Activated CD4-positive, alpha-beta T cell treated with anti-CD3 and anti-CD28 coated beads for 36 hours (primary cell): ENCODE data around the gene KLHL20. TPM values are rescaled to one million over a fixed set of nuclear protein-coding genes. Genes with fewer than 3 reads are reported as not detected.
"Not testable (repeated sequence)": the region's sequence is repeated elsewhere in the genome, so short reads cannot be mapped to it uniquely, and the experiment has no call there.

ENCODE experiments used
- ATAC-seq: fragments of 200-7000 bp; cut with Tn5 transposase; one replicate; pipeline ENCODE4 v1.10.0; 2021; ENCODE audit warnings: mild to moderate bottlenecking, moderate library complexity
- CTCF ChIA-PET: fragments of 350-600 bp; sonication (Branson Sonifier 250); formaldehyde crosslinking; loops from one replicate; lab custom pipeline; 2021; ENCODE audit warnings: antibody characterized with exemption; lab: Charles Lee
- POLR2A ChIA-PET: fragments of 350-600 bp; sonication (Branson Sonifier 250); formaldehyde crosslinking; loops from one replicate; lab custom pipeline; 2021; ENCODE audit warnings: antibody characterized with exemption, inconsistent platforms; lab: Charles Lee
- DNase-seq: peaks from one replicate; pipeline ENCODE4 v3.0.0-alpha.2; 2020
- H3K27ac Mint-ChIP-seq: one replicate; pipeline ENCODE4 v1.8.0; 2021; ENCODE audit warnings: mixed read lengths
- H3K27me3 Mint-ChIP-seq: one replicate; pipeline ENCODE4 v1.8.0; 2021; ENCODE audit warnings: mixed read lengths
- H3K36me3 Mint-ChIP-seq: one replicate; pipeline ENCODE4 v1.8.0; 2021; ENCODE audit warnings: low read depth, mixed read lengths
- H3K4me1 Mint-ChIP-seq: one replicate; pipeline ENCODE4 v1.8.0; 2021; ENCODE audit warnings: mixed read lengths
- H3K4me3 Mint-ChIP-seq: one replicate; pipeline ENCODE4 v1.8.0; 2021; ENCODE audit warnings: mild to moderate bottlenecking, moderate library complexity, mixed read lengths
- H3K9me3 Mint-ChIP-seq: one replicate; pipeline ENCODE4 v1.8.0; 2021; ENCODE audit warnings: low read depth, mixed read lengths
- intact Hi-C, 2 experiments: fragments of 100-400 bp; cut with DNase I in 1 of 2; cut with micrococcal nuclease in 1 of 2; formaldehyde crosslinking; loops; one replicate each; pipeline versions ENCODE4 v1.14.2 to v1.15.1; 2022 to 2024; cut with DNase I, micrococcal nuclease
- total RNA-seq, 2 experiments: library from RNA; stranded (reverse); gene quantifications; one replicate each; pipeline ENCODE4 v1.2.3, GENCODE V29; 2021

The KLHL20 gene
- total RNA-seq, 2 experiments from 2014 or later, result 11.1 to 14.1 TPM

DNA sequence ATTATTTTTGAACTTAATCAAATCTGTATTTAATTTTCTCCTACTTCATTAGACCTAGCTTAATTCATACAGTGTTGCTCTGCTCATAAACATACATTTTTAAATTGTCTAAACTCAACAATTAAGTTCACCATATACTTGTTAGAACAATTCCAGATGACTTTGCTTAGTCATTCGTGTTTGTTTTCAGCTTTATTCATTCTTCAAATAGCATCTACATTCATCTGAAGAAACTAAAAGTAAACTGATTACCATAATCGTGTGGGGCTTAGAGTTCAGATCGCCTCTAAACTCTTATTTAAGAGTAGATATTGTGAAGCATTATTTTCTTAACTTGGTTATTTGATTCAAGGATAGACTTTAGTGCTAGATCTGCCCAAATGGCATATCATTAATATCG, 34.4 kb downstream of the KLHL20 start:
- H3K27ac Mint-ChIP-seq, result no peak overlapping the region
- H3K4me3 Mint-ChIP-seq, result no peak overlapping the region
- intact Hi-C loops, result no loop called here
- H3K36me3 Mint-ChIP-seq, result peaks cover 33% of the 10 kb centered on the region
- ChIA-PET CTCF (interaction anchor here (0.5 kb wide), 1 partner anchor 228 kb away, joined by 3 read pairs; no protein-coding TSS in a partner anchor), POLR2A (no interaction called here)
- DNase-seq (no peak), ATAC-seq (no peak)
- no peaks in the 10 kb centered on the region for H3K9me3 Mint-ChIP-seq
- peaks cover 11% of the 10 kb centered on the region for H3K4me1 Mint-ChIP-seq
- no peaks in the 10 kb centered on the region for H3K27me3 Mint-ChIP-seq

DNA sequence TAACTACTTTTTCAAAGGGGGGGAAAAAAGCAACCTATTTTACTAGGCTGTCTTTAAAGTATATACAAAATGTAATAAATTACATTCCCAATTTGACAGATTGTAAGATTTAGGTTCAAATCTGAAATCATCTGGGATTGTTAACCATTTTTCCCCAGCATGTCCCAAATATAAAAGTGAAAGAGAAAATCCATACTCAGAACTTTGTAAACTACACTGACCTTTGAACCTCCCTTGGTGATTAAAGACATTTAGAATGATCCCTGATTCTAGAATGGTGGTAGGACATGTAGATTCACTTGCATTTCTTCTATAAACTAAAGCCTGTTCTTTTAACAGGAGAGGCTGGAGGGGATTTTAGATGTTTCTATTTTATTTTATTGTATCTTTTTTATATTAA, 39.0 kb downstream of the KLHL20 start:
- POLR2A ChIA-PET, result no interaction called here
- intact Hi-C loops, result no loop called here
- Mint-ChIP-seq H3K27ac (no peak overlapping the region), H3K9me3 (no peaks in the 10 kb centered on the region), H3K4me1 (no peaks in the 10 kb centered on the region), H3K4me3 (no peak overlapping the region), H3K27me3 (no peaks in the 10 kb centered on the region), H3K36me3 (peaks cover 60% of the 10 kb centered on the region)
- DNase-seq (no peak), ATAC-seq (no peak)
- CTCF ChIA-PET, result no interaction called here

- H3K27me3 Mint-ChIP-seq, result no peaks in the 10 kb centered on the region
- intact Hi-C loops, result no loop called here
- peaks cover 3% of the 10 kb centered on the region for H3K9me3 Mint-ChIP-seq
- DNase-seq (no peak), ATAC-seq (no peak)
- peaks cover 75% of the 10 kb centered on the region for H3K36me3 Mint-ChIP-seq
- H3K4me1 Mint-ChIP-seq, result peaks cover 2% of the 10 kb centered on the region
- no peak overlapping the region for H3K4me3 Mint-ChIP-seq
- ChIA-PET POLR2A (no interaction called here), CTCF (interaction anchor here (0.6 kb wide), 1 partner anchor 42 kb away, joined by 4 read pairs; no protein-coding TSS in a partner anchor)
- H3K27ac Mint-ChIP-seq, result no peak overlapping the region
Measured at GRCh38 chr1:173757666-173758065, 42.9 kb downstream of the KLHL20 start.

DNA sequence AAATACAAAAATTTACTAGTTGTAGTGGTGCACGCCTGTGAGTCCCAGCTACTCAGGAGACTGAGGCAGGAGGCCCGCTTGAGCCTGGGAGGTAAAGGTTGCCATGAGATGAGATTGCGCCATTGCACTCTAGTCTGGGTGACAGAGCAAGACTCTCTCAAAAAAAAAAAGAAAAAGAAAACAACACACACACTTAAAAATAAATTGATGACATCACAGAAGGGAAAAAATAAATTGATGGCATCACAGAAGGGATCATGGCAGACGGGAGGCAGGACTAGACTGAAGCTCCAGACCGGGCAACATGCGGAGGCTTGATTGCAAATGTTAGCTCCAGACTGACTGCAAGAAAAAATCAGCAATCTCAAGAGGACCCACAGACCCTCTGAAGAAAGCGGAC, 43.3 kb downstream of the KLHL20 start:
- peaks cover 6% of the 10 kb centered on the region for H3K9me3 Mint-ChIP-seq
- no peak overlapping the region for H3K4me3 Mint-ChIP-seq
- DNase-seq (no peak), ATAC-seq (no peak)
- no peaks in the 10 kb centered on the region for H3K27me3 Mint-ChIP-seq
- ChIA-PET CTCF (interaction anchor here (0.6 kb wide), 1 partner anchor 42 kb away, joined by 4 read pairs; no protein-coding TSS in a partner anchor), POLR2A (no interaction called here)
- intact Hi-C loops, result no loop called here
- peaks cover 2% of the 10 kb centered on the region for H3K4me1 Mint-ChIP-seq
- peaks cover 79% of the 10 kb centered on the region for H3K36me3 Mint-ChIP-seq
- peak overlapping the region; percentile 10 for H3K27ac Mint-ChIP-seq

- ChIA-PET POLR2A (no interaction called here), CTCF (no interaction called here)
- ATAC-seq, result no peak
- intact Hi-C loops, result no loop called here
- H3K9me3 Mint-ChIP-seq, result peaks cover 13% of the 10 kb centered on the region
- H3K4me3 Mint-ChIP-seq, result no peak overlapping the region
- peaks cover 81% of the 10 kb centered on the region for H3K36me3 Mint-ChIP-seq
- no peak for DNase-seq
- H3K27me3 Mint-ChIP-seq, result no peaks in the 10 kb centered on the region
- H3K4me1 Mint-ChIP-seq, result peaks cover 2% of the 10 kb centered on the region
- no peak overlapping the region for H3K27ac Mint-ChIP-seq
Measured at GRCh38 chr1:173758980-173759379, 44.2 kb downstream of the KLHL20 start.

GRCh38 chr1:173764331-173764730, 49.5 kb downstream of the KLHL20 start:
- Mint-ChIP-seq H3K9me3 (peaks cover 14% of the 10 kb centered on the region), H3K36me3 (peaks cover 56% of the 10 kb centered on the region)
- H3K4me1 Mint-ChIP-seq, H3K27me3 Mint-ChIP-seq, CTCF ChIA-PET, intact Hi-C loops, H3K27ac Mint-ChIP-seq, POLR2A ChIA-PET, ATAC-seq, H3K4me3 Mint-ChIP-seq, DNase-seq: not testable (repeated sequence)

DNA sequence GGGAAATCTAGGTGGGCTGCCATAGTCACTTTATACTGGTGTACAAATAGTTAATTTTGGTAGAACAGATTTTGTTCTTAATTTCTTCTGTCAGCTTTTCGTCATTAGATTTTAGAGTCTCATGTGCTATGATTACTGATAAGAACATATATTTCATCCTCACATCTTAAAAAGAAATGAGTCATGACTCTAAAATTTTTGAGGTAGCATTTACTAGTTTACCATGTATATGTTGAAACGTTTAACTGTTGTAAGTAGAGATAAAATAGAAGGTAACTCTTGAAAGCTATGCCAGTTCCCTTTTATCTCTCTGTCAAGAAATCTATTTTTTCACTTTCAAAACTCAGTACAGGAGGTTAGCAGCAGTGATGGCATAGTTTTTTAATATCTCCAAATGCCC, 53.4 kb downstream of the KLHL20 start:
- DNase-seq, result no peak
- POLR2A ChIA-PET, result interaction anchor here (0.6 kb wide), 1 partner anchor 1979 kb away, joined by 3 read pairs; no protein-coding TSS in a partner anchor
- Mint-ChIP-seq H3K9me3 (peaks cover 7% of the 10 kb centered on the region), H3K36me3 (peaks cover 29% of the 10 kb centered on the region), H3K27ac (no peak overlapping the region), H3K4me3 (no peak overlapping the region), H3K27me3 (no peaks in the 10 kb centered on the region), H3K4me1 (peaks cover 11% of the 10 kb centered on the region)
- CTCF ChIA-PET, result no interaction called here
- ATAC-seq, result no peak
- intact Hi-C loops, result no loop called here

DNA sequence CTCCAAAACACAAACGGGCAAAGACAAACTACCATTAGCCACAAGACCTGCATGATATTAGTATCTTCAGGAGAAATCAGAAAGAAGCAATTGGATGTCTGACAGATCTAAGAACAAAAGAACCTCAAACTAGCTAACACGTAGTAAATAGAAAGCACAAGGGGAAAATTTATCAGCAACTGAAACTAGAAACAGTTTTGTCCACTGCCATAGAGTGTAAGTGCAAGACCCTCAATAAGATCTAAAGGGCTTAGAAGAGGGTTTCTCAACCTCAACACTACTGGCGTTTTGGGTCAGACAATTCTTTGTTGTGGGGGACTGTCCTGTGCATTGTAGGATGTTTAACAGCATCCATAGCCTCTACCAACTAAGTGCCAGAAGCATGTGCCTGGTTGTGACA, 54.0 kb downstream of the KLHL20 start:
- intact Hi-C loops, result no loop called here
- H3K36me3 Mint-ChIP-seq, result peaks cover 23% of the 10 kb centered on the region
- ChIA-PET POLR2A (no interaction called here), CTCF (interaction anchor here (0.6 kb wide), 1 partner anchor 125 kb away, joined by 3 read pairs; no protein-coding TSS in a partner anchor)
- DNase-seq, result no peak
- peaks cover 11% of the 10 kb centered on the region for H3K4me1 Mint-ChIP-seq
- peak; percentile 19 for ATAC-seq
- H3K27ac Mint-ChIP-seq, result peak overlapping the region; percentile 55
- H3K9me3 Mint-ChIP-seq, result peaks cover 3% of the 10 kb centered on the region
- H3K27me3 Mint-ChIP-seq, result no peaks in the 10 kb centered on the region
- no peak overlapping the region for H3K4me3 Mint-ChIP-seq

DNA sequence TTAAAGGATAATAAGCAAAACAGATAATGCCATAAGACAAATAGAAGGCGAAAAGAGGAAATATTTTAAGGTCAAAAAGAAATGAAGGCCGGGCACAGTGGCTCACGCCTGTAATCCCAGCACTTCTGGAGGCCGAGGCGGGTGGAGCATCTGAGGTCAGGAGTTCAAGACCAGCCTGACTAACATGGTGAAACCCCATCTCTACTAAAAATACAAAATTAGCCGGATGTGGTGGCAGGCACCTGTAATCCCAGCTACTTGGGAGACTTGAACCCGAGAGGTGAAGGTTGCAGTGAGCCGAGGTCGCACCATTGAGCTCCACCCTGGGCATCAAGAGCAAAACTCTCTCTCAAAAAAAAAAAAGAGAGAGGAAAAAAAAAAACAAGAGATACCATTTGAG, 55.5 kb downstream of the KLHL20 start:
- POLR2A ChIA-PET, H3K27me3 Mint-ChIP-seq, H3K4me3 Mint-ChIP-seq, CTCF ChIA-PET, H3K9me3 Mint-ChIP-seq, intact Hi-C loops: not testable (repeated sequence)
- H3K4me1 Mint-ChIP-seq, result peaks cover 11% of the 10 kb centered on the region
- H3K27ac Mint-ChIP-seq, result peak overlapping the region; percentile 56
- ATAC-seq (peak; percentile 42), DNase-seq (peak; percentile 34)
- peaks cover 13% of the 10 kb centered on the region for H3K36me3 Mint-ChIP-seq

DNA sequence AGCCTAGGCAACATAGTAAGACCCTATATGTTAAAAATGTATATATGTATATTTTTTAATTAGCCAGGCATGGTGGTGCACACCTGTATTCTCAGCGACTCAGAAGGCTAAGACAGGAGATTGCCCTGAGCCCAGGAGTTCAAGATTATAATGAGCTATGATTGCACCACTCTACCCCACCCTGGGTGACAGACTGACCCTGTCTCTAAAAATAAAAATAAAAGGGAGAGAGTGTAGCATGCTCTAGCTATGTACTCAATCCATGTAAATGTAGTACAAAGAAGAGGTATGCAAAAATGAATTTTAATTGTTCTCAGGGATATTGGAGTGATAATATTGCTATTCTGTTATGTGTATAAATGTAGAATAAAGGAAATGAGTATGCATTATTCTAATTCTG, 56.8 kb downstream of the KLHL20 start:
- CTCF ChIA-PET, result interaction anchor here (1.4 kb wide), 1 partner anchor 341 kb away, joined by 3 read pairs; no protein-coding TSS in a partner anchor
- no peak for ATAC-seq
- Mint-ChIP-seq H3K4me1 (peaks cover 11% of the 10 kb centered on the region), H3K4me3 (no peak overlapping the region), H3K36me3 (peaks cover 18% of the 10 kb centered on the region), H3K9me3 (no peaks in the 10 kb centered on the region), H3K27ac (no peak overlapping the region), H3K27me3 (no peaks in the 10 kb centered on the region)
- no peak for DNase-seq
- POLR2A ChIA-PET, result interaction anchor here (0.6 kb wide), 1 partner anchor 251 kb away, joined by 3 read pairs; no protein-coding TSS in a partner anchor
- intact Hi-C loops, result no loop called here

GRCh38 chr1:173775578-173776226, 60.9 kb downstream of the KLHL20 start:
- H3K4me1 Mint-ChIP-seq, result no peaks in the 10 kb centered on the region
- intact Hi-C loops, result no loop called here
- no peak for ATAC-seq
- no peak overlapping the region for H3K4me3 Mint-ChIP-seq
- ChIA-PET POLR2A (no interaction called here), CTCF (no interaction called here)
- H3K36me3 Mint-ChIP-seq, result peaks cover 25% of the 10 kb centered on the region
- no peaks in the 10 kb centered on the region for H3K9me3 Mint-ChIP-seq
- H3K27me3 Mint-ChIP-seq, result no peaks in the 10 kb centered on the region
- no peak overlapping the region for H3K27ac Mint-ChIP-seq
- no peak for DNase-seq

DNA sequence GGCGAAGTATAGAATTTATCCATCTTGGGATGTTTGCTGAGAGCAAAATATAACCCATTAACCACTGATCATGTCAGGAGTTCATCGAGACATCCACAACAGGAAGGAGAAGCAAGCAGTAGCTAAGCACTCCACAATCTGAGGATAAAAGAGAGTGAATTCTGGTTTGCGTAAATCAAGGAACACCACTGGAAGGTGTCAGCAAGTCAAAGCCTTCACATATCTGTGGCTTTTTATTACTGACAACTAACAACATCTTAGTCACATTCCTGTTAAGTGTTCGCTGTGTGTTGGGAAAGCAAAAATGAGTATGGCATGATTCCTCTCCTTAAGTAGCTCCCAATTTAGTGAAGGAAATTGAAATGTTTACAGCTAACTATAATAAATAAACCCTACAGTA, 65.2 kb downstream of the KLHL20 start:
- Mint-ChIP-seq H3K4me1 (no peaks in the 10 kb centered on the region), H3K27ac (no peak overlapping the region), H3K4me3 (no peak overlapping the region), H3K27me3 (no peaks in the 10 kb centered on the region), H3K36me3 (peaks cover 22% of the 10 kb centered on the region), H3K9me3 (no peaks in the 10 kb centered on the region)
- DNase-seq, result no peak
- ChIA-PET POLR2A (no interaction called here), CTCF (interaction anchor here (0.6 to 1.2 kb wide), 3 partner anchors 10 to 18 kb away, joined by 3 to 5 read pairs (median 3); no protein-coding TSS in a partner anchor)
- intact Hi-C loops, result no loop called here
- no peak for ATAC-seq
